HCT116 (cell line): Measurements from ENCODE around the gene PPP2R2D. TPM values are rescaled to one million over a fixed set of nuclear protein-coding genes. Genes with fewer than 3 reads are reported as not detected.

Experiments
- ATAC-seq: fragments of 200-7000 bp; cut with Tn5 transposase; 2 replicates; pipeline ENCODE4 v1.9.1; 2020; ENCODE audit warnings: mild to moderate bottlenecking, moderate library complexity
- BruUV-seq: library from RNA; stranded (reverse); fragments of 400-500 nt; replicated peaks from 2 replicates; lab custom pipeline; 2021; lab: Mats Ljungman, UMichigan
- CTCF ChIA-PET: fragments of 300-600 bp; sonication (Branson Sonifier 250); formaldehyde crosslinking; loops from one replicate; lab custom pipeline; 2021; ENCODE audit warnings: antibody characterized with exemption; lab: Charles Lee
- POLR2A ChIA-PET: fragments of 300-600, 350-600 bp; sonication (Branson Sonifier 250); formaldehyde crosslinking; loops from one replicate; lab custom pipeline; 2021; ENCODE audit warnings: antibody characterized with exemption; lab: Charles Lee
- RAD21 ChIA-PET, 2 experiments: fragments of 300-600 bp; sonication (Branson Sonifier 250); formaldehyde crosslinking; loops; one replicate each; lab custom pipeline; 2023; ENCODE audit warnings: low total read pairs in 2 of 2; ENCODE audit not compliant: uncharacterized antibody in 2 of 2, unreplicated experiment in 2 of 2, low non-redundant PET in 1 of 2; lab: Charles Lee
- DNase-seq: peaks from one replicate; pipeline ENCODE4 v3.0.0-alpha.2; 2010; ENCODE audit warnings: low read depth, low spot score
- H2AFZ ChIP-seq: fragments of 200-600 bp; shearing (Covaris generic), sonication (generic); 2 replicates; pipeline ENCODE4 v1.6.1; 2017; ENCODE audit warnings: low read depth, mixed run types, mixed read lengths, antibody characterized with exemption, low read length; ENCODE audit not compliant: poor library complexity, severe bottlenecking
- H3K27ac ChIP-seq: 2 replicates; pipeline ENCODE4 v1.5.1; 2012; ENCODE audit warnings: low read depth, low read length
- H3K27me3 ChIP-seq: fragments of 200-600 bp; sonication (generic); 2 replicates; pipeline ENCODE4 v1.6.1; 2016; ENCODE audit warnings: mixed run types, low read length, mixed read lengths; ENCODE audit not compliant: insufficient read depth
- H3K36me3 ChIP-seq, 2 experiments: fragments of 200-500 bp in 1 of 2; fragments of 200-600 bp in 1 of 2; sonication (Bioruptor generic) in 1 of 2; sonication (generic) in 1 of 2; 2 replicates each; pipeline versions ENCODE4 v1.5.1 to v1.6.1; 2014 to 2016; ENCODE audit warnings: low read length in 2 of 2, inconsistent platforms in 1 of 2, mixed read lengths in 1 of 2, mixed run types in 1 of 2; ENCODE audit not compliant: insufficient read depth in 2 of 2, control insufficient read depth in 1 of 2
- H3K4me1 ChIP-seq, 2 experiments: fragments of 200-600 bp in 1 of 2; sonication (generic) in 1 of 2; 2 replicates each; pipeline versions ENCODE4 v1.5.1 to v1.6.1; 2012 to 2017; ENCODE audit warnings: low read length in 2 of 2, inconsistent platforms in 1 of 2, mild to moderate bottlenecking in 1 of 2, mixed read lengths in 1 of 2, mixed run types in 1 of 2, moderate library complexity in 1 of 2; ENCODE audit not compliant: insufficient read depth in 2 of 2, control insufficient read depth in 1 of 2
- H3K4me2 ChIP-seq: fragments of 200-600 bp; sonication (generic); 2 replicates; pipeline ENCODE4 v1.6.1; 2017; ENCODE audit warnings: mixed run types, low read length, mixed read lengths
- H3K4me3 ChIP-seq, 2 experiments: fragments of 200-600 bp in 1 of 2; sonication (generic) in 1 of 2; replicated peaks in 1 of 2; 2 replicates each; pipeline ENCODE4 v1.5.1; 2011 to 2016; ENCODE audit warnings: low read length in 2 of 2, control low read depth in 1 of 2, low read depth in 1 of 2, mild to moderate bottlenecking in 1 of 2, mixed read lengths in 1 of 2, mixed run types in 1 of 2
- H3K79me2 ChIP-seq: fragments of 200-600 bp; sonication (generic); 2 replicates; pipeline ENCODE4 v1.6.1; 2017; ENCODE audit warnings: mild to moderate bottlenecking, mixed run types, low read length, moderate library complexity, mixed read lengths; ENCODE audit not compliant: insufficient read depth
- H3K9ac ChIP-seq: fragments of 200-600 bp; sonication (generic); 2 replicates; pipeline ENCODE4 v1.6.1; 2016; ENCODE audit warnings: low read length, mixed read lengths
- H3K9me2 ChIP-seq: fragments of 200-600 bp; sonication (generic), shearing (Covaris generic); 2 replicates; pipeline ENCODE4 v1.6.1; 2017; ENCODE audit warnings: mixed run types, mild to moderate bottlenecking, moderate library complexity; ENCODE audit not compliant: insufficient read depth
- H3K9me3 ChIP-seq, 2 experiments: fragments of 200-500 bp in 1 of 2; fragments of 200-600 bp in 1 of 2; sonication (Bioruptor generic) in 1 of 2; sonication (generic) in 1 of 2; 2 replicates each; pipeline ENCODE4 v1.6.1; 2014 to 2017; ENCODE audit warnings: low read length in 2 of 2, mixed read lengths in 2 of 2, inconsistent platforms in 1 of 2, low read depth in 1 of 2, mild to moderate bottlenecking in 1 of 2, mixed run types in 1 of 2, moderate library complexity in 1 of 2; ENCODE audit not compliant: control insufficient read depth in 1 of 2, insufficient read depth in 1 of 2
- H4K20me1 ChIP-seq: fragments of 200-600 bp; sonication (generic), shearing (Covaris generic); 2 replicates; pipeline ENCODE4 v1.6.1; 2017; ENCODE audit warnings: mixed run types, mild to moderate bottlenecking, moderate library complexity; ENCODE audit not compliant: insufficient read depth
- CBX3 ChIP-seq: IDR thresholded peaks from 2 replicates; pipeline ENCODE4 v1.6.1; 2012; ENCODE audit warnings: low read depth
- CTCF ChIP-seq, 3 experiments: fragments of 200-600 bp in 1 of 3; sonication (generic) in 1 of 3; IDR thresholded peaks in 2 of 3; conservative IDR thresholded peaks in 1 of 3; 2 replicates each; pipeline ENCODE4 v1.5.1; 2012 to 2017; ENCODE audit warnings: low read depth in 2 of 3, low read length in 2 of 3, antibody characterized with exemption in 1 of 3, borderline replicate concordance in 1 of 3, control low read depth in 1 of 3, mild to moderate bottlenecking in 1 of 3, mixed read lengths in 1 of 3, mixed run types in 1 of 3, moderate library complexity in 1 of 3; ENCODE audit not compliant: insufficient read depth in 1 of 3
- EGR1 ChIP-seq: IDR thresholded peaks from 2 replicates; pipeline ENCODE4 v1.6.1; 2012; ENCODE audit warnings: low read depth
- EZH2 ChIP-seq: fragments of 200-600 bp; sonication (generic); IDR thresholded peaks from 2 replicates; pipeline ENCODE4 v1.6.1; 2017; ENCODE audit warnings: antibody characterized with exemption, mixed run types
- JUND ChIP-seq: IDR thresholded peaks from 2 replicates; pipeline ENCODE4 v1.6.1; 2012
- POLR2AphosphoS5 ChIP-seq: IDR thresholded peaks from 2 replicates; pipeline ENCODE4 v1.6.1; 2011; ENCODE audit warnings: mild to moderate bottlenecking, low read depth, low read length, moderate library complexity
- SIN3A ChIP-seq: IDR thresholded peaks from 2 replicates; pipeline ENCODE4 v1.6.1; 2012; ENCODE audit warnings: low read depth
- SRF ChIP-seq: IDR thresholded peaks from 2 replicates; pipeline ENCODE4 v1.6.1; 2012; ENCODE audit warnings: low read depth
- intact Hi-C: fragments of 100-400 bp; cut with micrococcal nuclease; formaldehyde crosslinking; loops from 2 replicates; pipeline ENCODE4 v1.10.0; 2022
- total RNA-seq: library from RNA; stranded (reverse); gene quantifications from one replicate; pipeline ENCODE4 v1.2.1, GENCODE V29; 2021; ENCODE audit not compliant: unreplicated experiment
- TF ChIP-seq, protein P1 (sequence below): IDR thresholded peaks from 2 replicates; pipeline ENCODE4 v1.6.1; 2012

The PPP2R2D gene
- total RNA-seq, 1 experiment from 2014 or later, result 18.1 TPM

- no peak for TF ChIP-seq POLR2AphosphoS5
Observed at GRCh38 chr10:131929122-131929845, 28.5 kb downstream of the PPP2R2D start (continued).

GRCh38 chr10:131930150-131930549, 29.3 kb downstream of the PPP2R2D start:
- CTCF ChIA-PET, result no interaction called here
- no TSS peak for BruUV-seq
- no peak for ATAC-seq

More at GRCh38 chr10:131930150-131930549, 29.3 kb downstream of the PPP2R2D start:
- POLR2A ChIA-PET, result no interaction called here
- no peaks in the 10 kb centered on the region for H3K27me3 ChIP-seq
- H3K4me2 ChIP-seq, result no peak overlapping the region
- intact Hi-C loops, result no loop called here
- H3K9me3 ChIP-seq, result no peaks in the 10 kb centered on the region
- no peak overlapping the region for H3K9ac ChIP-seq
- H3K4me1 ChIP-seq, result no peaks in the 10 kb centered on the region
- H3K9me2 ChIP-seq, result no peaks in the 10 kb centered on the region
- no peak overlapping the region for H3K4me3 ChIP-seq
- H3K27ac ChIP-seq, result no peak overlapping the region
- H2AFZ ChIP-seq, result no peak overlapping the region
- H3K36me3 ChIP-seq, result no peaks in the 10 kb centered on the region
- no peak for TF ChIP-seq EZH2
- TF ChIP-seq EGR1, result no peak
- no peak for TF ChIP-seq SRF
- no peak for TF ChIP-seq CBX3
- TF ChIP-seq, protein P1, sequence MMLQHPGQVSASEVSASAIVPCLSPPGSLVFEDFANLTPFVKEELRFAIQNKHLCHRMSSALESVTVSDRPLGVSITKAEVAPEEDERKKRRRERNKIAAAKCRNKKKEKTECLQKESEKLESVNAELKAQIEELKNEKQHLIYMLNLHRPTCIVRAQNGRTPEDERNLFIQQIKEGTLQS, result no peak
- no peak for TF ChIP-seq CTCF (IDR thresholded peaks at IDR 0.05 in 2 of 3, conservative IDR thresholded peaks at IDR 0.05 in 1 of 3; ENCODE audit: borderline replicate concordance in 1 of 3, insufficient read depth in 1 of 3, low read depth in 2 of 3, low read length in 2 of 3)
- no peak for TF ChIP-seq SIN3A
- TF ChIP-seq JUND, result no peak
- TF ChIP-seq, all 23 proteins: peak for 0
- Histone ChIP-seq H3K79me2 (peaks cover 92% of the 10 kb centered on the region), H4K20me1 (no peaks in the 10 kb centered on the region)
- no peak for DNase-seq
- RAD21 ChIA-PET, result no interaction called here
